ENCODE data around the gene NDUFA13.

Gene NDUFA13

DNA sequence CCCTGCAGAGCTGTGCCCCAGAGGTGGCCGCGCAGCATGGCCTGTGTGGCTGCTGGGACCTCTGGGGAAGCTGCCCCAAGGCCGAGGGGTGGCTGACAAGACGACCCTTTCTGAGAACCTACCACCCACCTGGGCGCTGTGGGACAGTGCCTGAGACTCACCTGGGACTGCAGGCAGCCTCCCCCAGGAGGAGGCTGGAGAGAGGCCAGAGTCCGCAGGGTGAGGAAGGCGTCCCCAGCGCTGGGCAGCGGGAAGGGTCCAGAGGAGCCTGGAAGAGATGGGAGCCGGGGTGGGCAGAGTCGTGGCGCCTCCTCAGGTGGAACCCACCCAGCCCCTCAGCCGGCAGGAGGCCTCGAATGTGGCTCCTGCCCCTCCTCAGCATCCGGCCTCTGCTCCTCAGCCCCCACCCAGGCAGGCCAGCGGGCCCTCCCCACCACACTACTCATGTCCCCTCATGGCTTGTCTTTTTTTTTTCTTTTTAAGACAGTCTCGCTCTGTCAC is 47.4 kb downstream of the NDUFA13 start:
- no peak overlapping the region for H2AFZ ChIP-seq (ENCODE audit: low read depth, low read length, severe bottlenecking)
- H3K4me2 ChIP-seq (ENCODE audit: low read depth, low read length, poor library complexity, severe bottlenecking): no peak overlapping the region
- no peaks in the 10 kb centered on the region for H3K27me3 ChIP-seq (ENCODE audit: low read length)
- H3K36me3 ChIP-seq (ENCODE audit: low read length): no peaks in the 10 kb centered on the region
- H3K27ac ChIP-seq (ENCODE audit: low read depth, low read length): no peak overlapping the region
- H3K79me2 ChIP-seq (ENCODE audit: insufficient read depth, low read length): no peaks in the 10 kb centered on the region
- no peak overlapping the region for H3K4me3 ChIP-seq (ENCODE audit: insufficient read depth, low read length, poor library complexity, severe bottlenecking)
- H3K9ac ChIP-seq (ENCODE audit: low read length): no peak overlapping the region
- no peaks in the 10 kb centered on the region for H3K9me3 ChIP-seq (ENCODE audit: insufficient read depth, low read length)
- no peaks in the 10 kb centered on the region for H4K20me1 ChIP-seq (ENCODE audit: low read depth, low read length)
- TF ChIP-seq, protein P1, sequence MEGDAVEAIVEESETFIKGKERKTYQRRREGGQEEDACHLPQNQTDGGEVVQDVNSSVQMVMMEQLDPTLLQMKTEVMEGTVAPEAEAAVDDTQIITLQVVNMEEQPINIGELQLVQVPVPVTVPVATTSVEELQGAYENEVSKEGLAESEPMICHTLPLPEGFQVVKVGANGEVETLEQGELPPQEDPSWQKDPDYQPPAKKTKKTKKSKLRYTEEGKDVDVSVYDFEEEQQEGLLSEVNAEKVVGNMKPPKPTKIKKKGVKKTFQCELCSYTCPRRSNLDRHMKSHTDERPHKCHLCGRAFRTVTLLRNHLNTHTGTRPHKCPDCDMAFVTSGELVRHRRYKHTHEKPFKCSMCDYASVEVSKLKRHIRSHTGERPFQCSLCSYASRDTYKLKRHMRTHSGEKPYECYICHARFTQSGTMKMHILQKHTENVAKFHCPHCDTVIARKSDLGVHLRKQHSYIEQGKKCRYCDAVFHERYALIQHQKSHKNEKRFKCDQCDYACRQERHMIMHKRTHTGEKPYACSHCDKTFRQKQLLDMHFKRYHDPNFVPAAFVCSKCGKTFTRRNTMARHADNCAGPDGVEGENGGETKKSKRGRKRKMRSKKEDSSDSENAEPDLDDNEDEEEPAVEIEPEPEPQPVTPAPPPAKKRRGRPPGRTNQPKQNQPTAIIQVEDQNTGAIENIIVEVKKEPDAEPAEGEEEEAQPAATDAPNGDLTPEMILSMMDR (IDR thresholded peaks at IDR 0.05; ENCODE audit: insufficient read depth, low read length, poor library complexity, severe bottlenecking): no peak
- no peak for TF ChIP-seq EZH2phosphoT487 (conservative IDR thresholded peaks at IDR 0.05; ENCODE audit: low read length)
- no peaks in the 10 kb centered on the region for H3F3A ChIP-seq (ENCODE audit: insufficient read depth)
- H3K9me2 ChIP-seq (replicated peaks; ENCODE audit: insufficient read depth, low read length): no peaks in the 10 kb centered on the region

DNA sequence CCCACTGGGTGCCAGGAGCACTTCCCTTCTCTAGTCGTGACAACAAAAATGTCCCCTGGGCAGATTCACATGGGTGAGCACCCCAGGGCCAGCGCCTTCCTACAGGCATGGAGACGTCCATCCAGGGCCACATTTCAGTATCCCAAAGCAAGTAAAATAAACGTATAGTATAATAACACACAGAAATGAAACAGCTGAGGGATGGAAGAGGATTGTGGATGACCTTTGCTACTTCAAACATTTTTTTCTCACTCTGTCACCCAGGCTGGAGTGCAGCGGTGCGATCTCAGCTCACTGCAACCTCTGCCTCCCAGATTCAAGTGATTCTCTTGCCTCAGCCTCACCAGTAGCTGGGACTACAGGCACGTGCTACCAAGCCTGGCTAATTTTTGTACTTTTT is 50.3 kb downstream of the NDUFA13 start:
- no peaks in the 10 kb centered on the region for H3F3A ChIP-seq (ENCODE audit: insufficient read depth)
- no peak overlapping the region for H3K4me3 ChIP-seq (ENCODE audit: insufficient read depth, low read length, poor library complexity, severe bottlenecking)
- no peaks in the 10 kb centered on the region for H3K27me3 ChIP-seq (ENCODE audit: low read length)
- no peak overlapping the region for H3K27ac ChIP-seq (ENCODE audit: low read depth, low read length)
- H3K9ac ChIP-seq (ENCODE audit: low read length): no peak overlapping the region
- H2AFZ ChIP-seq (ENCODE audit: low read depth, low read length, severe bottlenecking): no peak overlapping the region
- H3K9me2 ChIP-seq (replicated peaks; ENCODE audit: insufficient read depth, low read length): no peaks in the 10 kb centered on the region
- no peaks in the 10 kb centered on the region for H4K20me1 ChIP-seq (ENCODE audit: low read depth, low read length)
- TF ChIP-seq, protein P1 (IDR thresholded peaks at IDR 0.05; ENCODE audit: insufficient read depth, low read length, poor library complexity, severe bottlenecking): no peak
- no peak for TF ChIP-seq EZH2phosphoT487 (conservative IDR thresholded peaks at IDR 0.05; ENCODE audit: low read length)
- no peaks in the 10 kb centered on the region for H3K36me3 ChIP-seq (ENCODE audit: low read length)
- H3K4me2 ChIP-seq (ENCODE audit: low read depth, low read length, poor library complexity, severe bottlenecking): no peak overlapping the region
- no peaks in the 10 kb centered on the region for H3K9me3 ChIP-seq (ENCODE audit: insufficient read depth, low read length)
- H3K79me2 ChIP-seq (ENCODE audit: insufficient read depth, low read length): no peaks in the 10 kb centered on the region

DNA sequence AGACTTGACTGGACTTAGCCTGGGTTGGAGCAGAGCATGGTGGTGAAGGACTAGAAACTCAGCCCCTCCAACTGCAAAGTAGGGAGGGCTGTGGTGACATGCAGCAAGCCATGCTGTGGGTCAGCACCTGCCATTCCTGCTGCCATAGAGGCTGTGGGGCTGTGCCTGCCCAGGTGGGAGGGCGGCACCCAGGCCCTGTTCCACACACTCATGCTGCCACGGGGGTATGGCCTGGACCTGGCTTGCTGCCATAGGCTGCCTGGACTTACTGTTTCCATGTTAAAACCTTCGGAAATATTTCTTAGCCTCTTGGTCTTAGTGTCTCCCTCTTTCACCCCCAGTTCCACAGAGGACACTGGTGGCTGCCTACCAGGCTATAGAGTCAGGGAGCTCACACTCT is 51.4 kb downstream of the NDUFA13 start:
- no peak overlapping the region for H3K9ac ChIP-seq (ENCODE audit: low read length)
- no peaks in the 10 kb centered on the region for H4K20me1 ChIP-seq (ENCODE audit: low read depth, low read length)
- H3K27me3 ChIP-seq (ENCODE audit: low read length): no peaks in the 10 kb centered on the region
- TF ChIP-seq EZH2phosphoT487 (conservative IDR thresholded peaks at IDR 0.05; ENCODE audit: low read length): no peak
- TF ChIP-seq, protein P1 (IDR thresholded peaks at IDR 0.05; ENCODE audit: insufficient read depth, low read length, poor library complexity, severe bottlenecking): no peak
- H3K4me2 ChIP-seq (ENCODE audit: low read depth, low read length, poor library complexity, severe bottlenecking): no peak overlapping the region
- H3K79me2 ChIP-seq (ENCODE audit: insufficient read depth, low read length): no peaks in the 10 kb centered on the region
- H3K4me3 ChIP-seq (ENCODE audit: insufficient read depth, low read length, poor library complexity, severe bottlenecking): no peak overlapping the region
- H3K9me2 ChIP-seq (replicated peaks; ENCODE audit: insufficient read depth, low read length): no peaks in the 10 kb centered on the region
- no peaks in the 10 kb centered on the region for H3F3A ChIP-seq (ENCODE audit: insufficient read depth)
- no peaks in the 10 kb centered on the region for H3K36me3 ChIP-seq (ENCODE audit: low read length)
- H2AFZ ChIP-seq (ENCODE audit: low read depth, low read length, severe bottlenecking): no peak overlapping the region
- no peak overlapping the region for H3K27ac ChIP-seq (ENCODE audit: low read depth, low read length)
- no peaks in the 10 kb centered on the region for H3K9me3 ChIP-seq (ENCODE audit: insufficient read depth, low read length)
